Measurements from ENCODE around the gene COL4A3.

GRCh38 chr2:227163485-227163997 lies 883 bp upstream of the COL4A3 start:
- TF ChIP-seq POLR2AphosphoS5 (IDR thresholded peaks at IDR 0.05; ENCODE audit: low read depth, low read length), result peak; percentile 75
- peak; percentile 58; the same call in 1 of the 2 replicates for TF ChIP-seq POLR2A (IDR thresholded peaks at IDR 0.05; ENCODE audit: low read depth, low read length)
- no peak; the same call in 1 of the 2 replicates for TF ChIP-seq TAF1 (IDR thresholded peaks at IDR 0.05; ENCODE audit: borderline replicate concordance, low read depth, low read length)
